GM19467 (cell line): Measurements from ENCODE around the gene CDK5R2.

ENCODE experiments used
- ATAC-seq: cut with Tn5 transposase; IDR thresholded peaks from one replicate; pipeline ENCODE4 v1.9.1; 2021; ENCODE audit warnings: mild to moderate bottlenecking, moderate library complexity; ENCODE audit not compliant: unreplicated experiment

Gene CDK5R2

GRCh38 chr2:219001577-219002394 lies 42.3 kb downstream of the CDK5R2 start:
- ATAC-seq = no peak

- no peak for ATAC-seq
Observed at GRCh38 chr2:219002395-219003266, 43.2 kb downstream of the CDK5R2 start.

- ATAC-seq = no peak
Observed at GRCh38 chr2:219003267-219003634, 43.8 kb downstream of the CDK5R2 start.

- ATAC-seq = no peak
Observed at GRCh38 chr2:219003979-219004378, 44.5 kb downstream of the CDK5R2 start.

- no peak for ATAC-seq
Observed at GRCh38 chr2:219009294-219009693, 49.8 kb downstream of the CDK5R2 start.

GRCh38 chr2:219010162-219010756 lies 50.8 kb downstream of the CDK5R2 start:
- ATAC-seq = no peak

- ATAC-seq = no peak
Observed at GRCh38 chr2:219010873-219011272, 51.4 kb downstream of the CDK5R2 start.
